GM19351 (cell line): ENCODE results near the gene TEX14.
"Not testable (repeated sequence)": the region's sequence is repeated elsewhere in the genome, so short reads cannot be mapped to it uniquely, and the experiment has no call there.

Experiments
- ATAC-seq: cut with Tn5 transposase; IDR thresholded peaks from one replicate; pipeline ENCODE4 v1.9.1; 2021; ENCODE audit warnings: mild to moderate bottlenecking, moderate library complexity; ENCODE audit not compliant: unreplicated experiment

The TEX14 gene

GRCh38 chr17:58565389-58566311 is 126.2 kb downstream of the TEX14 start:
- ATAC-seq: no peak

- no peak for ATAC-seq
These were observed 126.9 kb downstream of the TEX14 start for GRCh38 chr17:58564971-58565370.

GRCh38 chr17:58564243-58564642 is 127.6 kb downstream of the TEX14 start:
- ATAC-seq: no peak

DNA sequence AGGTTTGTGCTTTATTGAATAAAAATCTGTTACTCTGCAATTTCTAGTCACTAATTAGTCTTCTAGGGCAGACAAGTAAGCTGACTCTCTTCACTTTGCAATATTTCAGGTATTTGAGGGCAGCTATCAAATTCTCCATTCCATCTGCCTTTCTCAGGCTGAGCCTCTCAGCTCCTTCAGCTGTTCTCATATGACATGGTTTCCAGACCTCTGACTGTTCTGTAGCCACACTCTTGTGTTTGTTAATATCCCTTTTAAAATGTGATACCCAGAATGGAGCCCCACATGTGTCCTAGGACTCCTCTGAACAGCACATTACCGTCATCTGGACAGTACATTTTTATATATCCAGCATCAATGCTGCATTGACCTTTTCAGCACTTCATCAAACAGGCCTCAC is 131.3 kb downstream of the TEX14 start:
- ATAC-seq: no peak

DNA sequence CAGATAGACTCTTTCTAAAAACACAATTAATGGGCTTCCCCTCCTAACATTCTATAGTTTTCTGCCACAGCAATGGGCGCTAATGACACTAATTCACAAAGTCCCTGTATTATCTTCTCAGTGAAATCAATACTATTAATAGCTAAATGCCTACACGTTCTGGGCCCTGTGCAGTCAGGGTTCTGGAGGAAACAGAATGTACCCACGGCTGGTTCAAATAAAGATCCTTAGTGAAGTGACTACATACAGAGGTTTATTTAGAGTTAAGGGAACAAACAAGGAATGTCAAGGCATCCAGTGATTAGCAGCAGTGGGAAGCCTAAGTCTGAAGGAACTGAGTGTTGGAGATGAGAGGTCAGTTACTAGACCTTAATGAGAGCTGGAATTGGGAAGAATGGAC is 133.9 kb downstream of the TEX14 start:
- ATAC-seq: no peak

- no peak for ATAC-seq
These were observed 135.0 kb downstream of the TEX14 start for GRCh38 chr17:58556833-58557250.

GRCh38 chr17:58555109-58555508 is 136.7 kb downstream of the TEX14 start:
- not testable (repeated sequence) for ATAC-seq

- ATAC-seq: no peak
These were observed 150.6 kb downstream of the TEX14 start for GRCh38 chr17:58541249-58541648.

DNA sequence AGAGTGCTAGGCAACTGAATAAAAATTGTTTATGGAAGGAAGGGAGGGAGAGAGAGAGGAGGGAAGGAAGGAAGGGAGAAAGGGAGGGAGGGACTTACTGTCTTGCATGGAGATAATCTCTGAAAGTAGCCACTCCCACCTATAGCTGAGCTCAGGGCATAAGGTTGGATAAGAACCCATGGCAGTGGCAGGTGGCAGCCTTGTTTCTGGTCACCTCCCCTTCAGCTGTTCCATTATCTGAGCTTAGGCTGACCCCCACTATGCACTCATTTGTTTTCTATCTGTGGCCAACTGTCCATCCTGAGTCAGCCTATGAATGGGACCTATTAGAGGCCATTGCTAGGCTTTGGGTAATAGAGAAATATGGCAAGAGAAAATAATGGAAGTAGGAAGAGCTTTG is 152.1 kb downstream of the TEX14 start:
- ATAC-seq: no peak

- no peak for ATAC-seq
These were observed 152.9 kb downstream of the TEX14 start for GRCh38 chr17:58538811-58539409.

- no peak for ATAC-seq
These were observed 154.6 kb downstream of the TEX14 start for GRCh38 chr17:58537266-58537665.

DNA sequence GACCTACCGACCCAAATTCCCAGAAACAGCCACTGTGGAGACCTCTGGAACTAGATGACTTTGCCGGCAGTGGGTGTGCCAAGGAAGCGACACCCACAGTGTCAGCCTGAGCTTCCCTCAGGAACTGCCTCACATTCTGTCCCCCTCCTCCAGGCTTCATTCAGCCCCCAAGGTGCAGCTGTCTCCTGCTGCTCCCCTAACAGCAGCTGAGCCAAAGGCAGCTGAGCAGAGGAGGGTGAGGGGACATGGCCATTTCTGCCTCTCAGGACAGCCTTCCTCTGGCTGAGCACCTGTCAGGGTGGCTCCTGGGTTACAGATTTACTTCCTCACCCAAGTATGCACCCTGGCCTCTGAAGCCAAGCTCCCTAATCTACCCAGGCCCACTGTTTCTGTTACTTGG is 155.3 kb downstream of the TEX14 start:
- ATAC-seq: no peak

GRCh38 chr17:58535431-58535830 is 156.4 kb downstream of the TEX14 start:
- ATAC-seq: no peak

- ATAC-seq: no peak
These were observed 156.9 kb downstream of the TEX14 start for GRCh38 chr17:58534901-58535421.

DNA sequence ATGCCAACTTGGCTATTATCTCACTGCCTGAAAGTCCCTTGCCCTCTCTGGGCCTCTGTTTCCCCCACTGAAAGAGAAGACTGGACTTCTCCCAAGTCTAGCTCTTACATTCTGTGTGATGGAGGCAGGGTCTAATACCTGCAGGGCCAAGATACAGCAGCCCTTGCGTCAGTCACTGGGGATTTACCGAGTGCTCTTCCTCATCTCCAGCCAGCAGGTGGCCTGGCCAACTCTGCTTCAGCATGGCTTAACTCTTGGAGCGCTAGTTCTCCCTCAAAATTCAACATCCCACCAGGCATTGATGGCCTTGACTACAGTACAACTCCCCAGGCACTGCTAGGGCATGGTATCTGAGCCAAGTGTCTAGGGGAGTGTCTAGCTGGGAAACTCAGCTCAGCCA is 157.5 kb downstream of the TEX14 start:
- no peak for ATAC-seq

GRCh38 chr17:58533616-58534188 is 158.1 kb downstream of the TEX14 start:
- ATAC-seq: no peak

DNA sequence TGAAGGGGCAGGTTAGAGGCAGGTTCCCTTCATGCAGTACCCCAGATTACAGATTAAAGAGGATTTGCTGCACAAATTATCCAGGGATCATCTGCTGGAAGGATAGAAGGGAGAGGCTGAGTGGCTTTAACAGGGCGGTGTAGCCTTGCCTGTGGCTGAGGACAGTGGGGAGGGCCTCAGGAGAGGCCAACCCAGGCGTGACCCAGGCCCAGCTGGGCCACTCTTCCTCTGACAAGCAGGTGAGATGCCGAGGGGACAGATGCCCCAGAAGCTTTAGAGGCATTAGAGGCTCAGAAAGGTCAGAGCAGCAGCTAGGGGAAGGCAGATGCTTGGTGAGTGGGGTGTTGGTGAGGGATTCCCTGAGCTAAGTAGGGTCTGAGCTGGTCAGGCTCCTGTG is 159.3 kb downstream of the TEX14 start:
- no peak for ATAC-seq

- peak; percentile 60 for ATAC-seq
These were observed 159.9 kb downstream of the TEX14 start for GRCh38 chr17:58531661-58532554.

DNA sequence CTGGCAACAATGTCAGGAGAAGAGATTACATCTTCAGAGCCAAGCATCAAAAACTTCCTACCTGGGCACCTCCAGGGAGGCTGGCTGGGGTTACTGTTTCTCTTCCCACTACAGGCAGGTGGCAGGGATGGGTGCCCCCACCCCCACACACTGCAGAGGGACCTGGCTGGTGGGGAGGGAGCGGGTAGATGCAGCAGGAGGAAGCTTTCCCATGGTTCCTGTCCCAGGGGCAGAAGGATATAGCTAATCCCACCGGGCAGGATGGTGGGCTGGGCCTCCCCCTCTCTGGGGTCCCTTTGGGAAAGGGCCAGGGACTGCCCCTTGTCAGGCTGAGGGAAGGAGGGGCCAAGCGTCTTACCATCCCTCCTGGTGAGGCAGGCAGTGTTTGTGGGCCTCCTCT is 160.7 kb downstream of the TEX14 start:
- no peak for ATAC-seq

DNA sequence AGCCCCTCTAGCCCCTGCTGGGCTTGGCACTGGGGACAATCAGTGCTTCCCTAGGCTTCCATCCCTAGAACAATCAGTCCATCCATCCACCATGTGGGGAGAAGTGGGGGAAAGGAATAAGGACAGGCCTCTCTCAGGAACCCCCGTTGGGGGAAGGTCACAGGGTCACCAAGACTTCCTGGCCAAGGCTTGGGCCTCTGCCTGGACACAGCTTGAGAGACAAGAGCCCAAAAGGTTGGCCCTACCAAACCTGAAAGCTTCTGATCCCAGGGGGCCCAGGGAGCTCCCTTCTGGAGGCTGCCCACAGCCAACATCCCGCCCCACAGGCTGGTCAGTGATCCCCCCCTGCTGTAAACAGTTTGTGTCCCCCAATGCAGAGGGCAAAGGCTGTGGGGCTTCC is 161.2 kb downstream of the TEX14 start:
- no peak for ATAC-seq

DNA sequence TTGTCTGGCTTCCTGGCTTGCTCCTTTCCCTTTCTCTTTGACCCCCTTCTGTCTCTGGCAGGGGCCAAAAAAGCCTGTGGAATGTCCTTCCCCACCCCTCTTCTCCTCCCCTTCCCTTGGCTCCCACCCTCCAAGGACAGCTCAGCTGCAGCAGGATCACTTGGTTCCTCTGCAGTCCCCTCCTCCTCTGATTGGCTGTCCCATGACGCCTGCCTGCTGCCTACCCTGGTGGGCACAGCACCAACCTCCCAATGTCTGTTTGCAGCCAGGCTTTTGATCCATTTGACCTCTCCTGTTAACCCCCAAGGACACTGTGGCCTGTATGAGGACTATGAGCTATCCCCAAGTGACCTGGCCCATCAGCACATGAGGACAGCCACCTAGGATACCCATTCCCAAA is 162.6 kb downstream of the TEX14 start:
- ATAC-seq: no peak
